Loucy (cell line): ENCODE results near the gene BTBD7.

ENCODE experiments used
- H2AFZ ChIP-seq: fragments of 200-600 bp; sonication (generic); 2 replicates; pipeline ENCODE4 v1.6.0; 2016; ENCODE audit warnings: antibody characterized with exemption, mild to moderate bottlenecking, low read length, moderate library complexity
- H3F3A ChIP-seq: fragments of 200-600 bp; 2 replicates; pipeline ENCODE4 v1.6.0; 2016; ENCODE audit warnings: antibody characterized with exemption, low read depth, mild to moderate bottlenecking
- H3K27me3 ChIP-seq: fragments of 200-600 bp; sonication (generic); 2 replicates; pipeline ENCODE4 v1.6.1; 2014; ENCODE audit warnings: low read length, mild to moderate bottlenecking; ENCODE audit not compliant: insufficient read depth, poor library complexity, severe bottlenecking
- H3K36me3 ChIP-seq: fragments of 200-600 bp; sonication (generic); 2 replicates; pipeline ENCODE4 v1.6.1; 2016; ENCODE audit warnings: low read length; ENCODE audit not compliant: insufficient read depth
- H3K4me1 ChIP-seq: fragments of 200-600 bp; sonication (generic); 2 replicates; pipeline ENCODE4 v1.5.1; 2014; ENCODE audit warnings: low read length, mild to moderate bottlenecking; ENCODE audit not compliant: insufficient read depth, poor library complexity, severe bottlenecking
- H3K4me2 ChIP-seq: fragments of 200-600 bp; sonication (generic); 2 replicates; pipeline ENCODE4 v1.6.0; 2014; ENCODE audit warnings: antibody characterized with exemption, low read length, low read depth, mild to moderate bottlenecking; ENCODE audit not compliant: poor library complexity, severe bottlenecking
- H3K4me3 ChIP-seq: fragments of 200-600 bp; sonication (generic); 2 replicates; pipeline ENCODE4 v1.5.1; 2014; ENCODE audit warnings: low read length, mild to moderate bottlenecking, mixed read lengths; ENCODE audit not compliant: poor library complexity, severe bottlenecking
- H3K79me2 ChIP-seq: fragments of 200-600 bp; sonication (generic); 2 replicates; pipeline ENCODE4 v1.6.1; 2014; ENCODE audit warnings: low read length; ENCODE audit not compliant: insufficient read depth
- H3K9ac ChIP-seq: fragments of 200-600 bp; sonication (generic); 2 replicates; pipeline ENCODE4 v1.6.0; 2014; ENCODE audit warnings: mild to moderate bottlenecking, low read depth, low read length, moderate library complexity; ENCODE audit not compliant: poor library complexity, severe bottlenecking
- H3K9me2 ChIP-seq: fragments of 200-600 bp; sonication (generic); replicated peaks from 2 replicates; pipeline ENCODE4 v1.6.1; 2016; ENCODE audit warnings: low read depth, low read length, mixed read lengths
- H3K9me3 ChIP-seq: fragments of 200-600 bp; sonication (generic); 2 replicates; pipeline ENCODE4 v1.6.1; 2014; ENCODE audit warnings: mild to moderate bottlenecking, antibody characterized with exemption, low read length, low read depth; ENCODE audit not compliant: insufficient read depth
- H4K20me1 ChIP-seq: fragments of 200-600 bp; sonication (generic); 2 replicates; pipeline ENCODE4 v1.6.0; 2014; ENCODE audit warnings: antibody characterized with exemption, low read length, mild to moderate bottlenecking; ENCODE audit not compliant: insufficient read depth, poor library complexity, severe bottlenecking
- EZH2phosphoT487 ChIP-seq: fragments of 200-600 bp; IDR thresholded peaks from 2 replicates; pipeline ENCODE4 v1.6.1; 2018; ENCODE audit warnings: antibody characterized with exemption, mild to moderate bottlenecking, moderate library complexity, borderline replicate concordance
- TF ChIP-seq, protein P1 (sequence below): fragments of 200-600 bp; sonication (generic); conservative IDR thresholded peaks from 2 replicates; pipeline ENCODE4 v1.5.1; 2014; ENCODE audit warnings: mild to moderate bottlenecking, antibody characterized with exemption, low read length

The BTBD7 gene, protein sequence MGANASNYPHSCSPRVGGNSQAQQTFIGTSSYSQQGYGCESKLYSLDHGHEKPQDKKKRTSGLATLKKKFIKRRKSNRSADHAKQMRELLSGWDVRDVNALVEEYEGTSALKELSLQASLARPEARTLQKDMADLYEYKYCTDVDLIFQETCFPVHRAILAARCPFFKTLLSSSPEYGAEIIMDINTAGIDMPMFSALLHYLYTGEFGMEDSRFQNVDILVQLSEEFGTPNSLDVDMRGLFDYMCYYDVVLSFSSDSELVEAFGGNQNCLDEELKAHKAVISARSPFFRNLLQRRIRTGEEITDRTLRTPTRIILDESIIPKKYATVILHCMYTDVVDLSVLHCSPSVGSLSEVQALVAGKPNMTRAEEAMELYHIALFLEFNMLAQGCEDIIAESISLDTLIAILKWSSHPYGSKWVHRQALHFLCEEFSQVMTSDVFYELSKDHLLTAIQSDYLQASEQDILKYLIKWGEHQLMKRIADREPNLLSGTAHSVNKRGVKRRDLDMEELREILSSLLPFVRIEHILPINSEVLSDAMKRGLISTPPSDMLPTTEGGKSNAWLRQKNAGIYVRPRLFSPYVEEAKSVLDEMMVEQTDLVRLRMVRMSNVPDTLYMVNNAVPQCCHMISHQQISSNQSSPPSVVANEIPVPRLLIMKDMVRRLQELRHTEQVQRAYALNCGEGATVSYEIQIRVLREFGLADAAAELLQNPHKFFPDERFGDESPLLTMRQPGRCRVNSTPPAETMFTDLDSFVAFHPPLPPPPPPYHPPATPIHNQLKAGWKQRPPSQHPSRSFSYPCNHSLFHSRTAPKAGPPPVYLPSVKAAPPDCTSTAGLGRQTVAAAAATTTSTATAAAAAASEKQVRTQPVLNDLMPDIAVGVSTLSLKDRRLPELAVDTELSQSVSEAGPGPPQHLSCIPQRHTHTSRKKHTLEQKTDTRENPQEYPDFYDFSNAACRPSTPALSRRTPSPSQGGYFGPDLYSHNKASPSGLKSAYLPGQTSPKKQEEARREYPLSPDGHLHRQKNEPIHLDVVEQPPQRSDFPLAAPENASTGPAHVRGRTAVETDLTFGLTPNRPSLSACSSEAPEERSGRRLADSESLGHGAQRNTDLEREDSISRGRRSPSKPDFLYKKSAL

DNA sequence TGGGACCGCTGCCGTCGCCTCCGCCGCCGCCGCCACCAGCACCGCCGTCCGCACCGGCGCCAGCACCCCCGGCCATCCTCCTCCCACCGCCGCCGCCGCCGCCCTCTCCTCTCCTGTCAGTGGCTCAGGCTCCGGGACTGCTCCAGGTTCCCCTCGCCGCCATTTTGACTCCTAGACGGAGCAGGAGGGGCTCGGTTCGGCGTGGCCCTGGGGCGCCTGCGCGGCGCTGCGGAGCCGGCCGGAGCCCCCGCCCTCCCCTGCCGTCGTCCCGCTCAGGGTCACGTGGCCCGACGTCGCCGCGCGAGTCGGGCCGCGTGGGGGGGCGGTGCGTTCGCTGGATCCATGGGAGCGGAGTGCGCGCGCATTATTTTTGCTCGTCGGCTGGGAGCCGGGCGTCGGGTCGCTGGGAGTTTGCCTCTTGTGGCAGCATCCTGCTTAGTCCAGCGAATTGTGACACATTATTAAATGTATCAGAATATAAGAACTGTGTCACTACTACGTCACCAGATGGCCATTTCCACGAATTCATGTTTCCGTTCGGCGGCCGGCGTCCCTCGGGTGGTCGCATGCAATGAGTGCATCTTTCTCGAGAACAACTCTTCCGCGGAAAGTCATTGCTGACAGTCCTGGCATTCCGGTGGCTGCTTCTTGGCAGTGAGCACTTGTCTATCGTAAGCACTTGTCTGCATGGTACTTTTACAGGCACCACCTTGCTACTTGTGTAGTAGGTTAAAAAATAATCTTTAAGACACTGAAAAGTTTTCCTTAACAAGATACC lies at the start of gene BTBD7:
TSS of gene BTBD7 (minus strand) at position 184 of the 778 bp plus-strand sequence. CDS start 36,985 bp downstream, outside the sequence.
- Histone ChIP-seq H3K4me2 (peak within 1 kb of the TSS; percentile 99), H3K9me2 (no peaks in the 10 kb centered on the region), H3K79me2 (peaks cover 76% of the 10 kb centered on the region), H3K4me1 (peaks cover 50% of the 10 kb centered on the region), H3K9ac (peak within 1 kb of the TSS; percentile 96), H3K27me3 (no peaks in the 10 kb centered on the region), H3K4me3 (peak within 1 kb of the TSS; percentile 93), H4K20me1 (peaks cover 39% of the 10 kb centered on the region), H3K9me3 (no peaks in the 10 kb centered on the region; the same call in 1 of the 2 replicates), H3K36me3 (no peaks in the 10 kb centered on the region), H3F3A (no peaks in the 10 kb centered on the region), H2AFZ (peak within 1 kb of the TSS; percentile 70)
- no peak for TF ChIP-seq EZH2phosphoT487
- TF ChIP-seq, protein P1, sequence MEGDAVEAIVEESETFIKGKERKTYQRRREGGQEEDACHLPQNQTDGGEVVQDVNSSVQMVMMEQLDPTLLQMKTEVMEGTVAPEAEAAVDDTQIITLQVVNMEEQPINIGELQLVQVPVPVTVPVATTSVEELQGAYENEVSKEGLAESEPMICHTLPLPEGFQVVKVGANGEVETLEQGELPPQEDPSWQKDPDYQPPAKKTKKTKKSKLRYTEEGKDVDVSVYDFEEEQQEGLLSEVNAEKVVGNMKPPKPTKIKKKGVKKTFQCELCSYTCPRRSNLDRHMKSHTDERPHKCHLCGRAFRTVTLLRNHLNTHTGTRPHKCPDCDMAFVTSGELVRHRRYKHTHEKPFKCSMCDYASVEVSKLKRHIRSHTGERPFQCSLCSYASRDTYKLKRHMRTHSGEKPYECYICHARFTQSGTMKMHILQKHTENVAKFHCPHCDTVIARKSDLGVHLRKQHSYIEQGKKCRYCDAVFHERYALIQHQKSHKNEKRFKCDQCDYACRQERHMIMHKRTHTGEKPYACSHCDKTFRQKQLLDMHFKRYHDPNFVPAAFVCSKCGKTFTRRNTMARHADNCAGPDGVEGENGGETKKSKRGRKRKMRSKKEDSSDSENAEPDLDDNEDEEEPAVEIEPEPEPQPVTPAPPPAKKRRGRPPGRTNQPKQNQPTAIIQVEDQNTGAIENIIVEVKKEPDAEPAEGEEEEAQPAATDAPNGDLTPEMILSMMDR = peak; percentile 36; the same call in 1 of the 2 replicates

DNA sequence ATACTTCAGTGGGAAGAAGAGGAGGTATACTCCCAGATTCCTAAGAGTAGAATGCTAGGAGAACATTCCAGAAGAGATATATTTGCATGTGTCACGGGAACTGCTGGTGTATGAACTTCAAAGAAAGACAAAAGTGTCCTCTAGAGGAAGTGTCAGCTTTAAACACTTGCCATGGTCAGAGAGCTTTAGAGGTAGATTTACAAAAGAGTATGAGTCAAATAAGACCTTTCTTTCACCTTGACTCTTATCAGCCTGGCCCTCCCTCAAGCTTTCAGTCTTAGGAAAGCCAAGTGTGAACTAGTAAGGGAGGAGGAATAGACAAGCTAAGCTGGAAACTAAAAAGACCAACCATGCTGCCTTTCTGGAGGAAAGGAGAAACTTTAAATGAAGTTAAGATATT lies 48.8 kb upstream of the BTBD7 start:
- H4K20me1 ChIP-seq = no peaks in the 10 kb centered on the region
- H3K4me3 ChIP-seq = no peak overlapping the region
- H3K9ac ChIP-seq = no peak overlapping the region
- TF ChIP-seq, protein P1 = no peak
- no peak for TF ChIP-seq EZH2phosphoT487
- H2AFZ ChIP-seq = no peak overlapping the region
- H3K9me2 ChIP-seq = no peaks in the 10 kb centered on the region
- no peak overlapping the region for H3K4me2 ChIP-seq
- H3K27me3 ChIP-seq = no peaks in the 10 kb centered on the region
- no peaks in the 10 kb centered on the region for H3K36me3 ChIP-seq
- H3K9me3 ChIP-seq = no peaks in the 10 kb centered on the region
- H3K79me2 ChIP-seq = no peaks in the 10 kb centered on the region; the same call in 1 of the 2 replicates
- no peaks in the 10 kb centered on the region for H3K4me1 ChIP-seq
- H3F3A ChIP-seq = no peaks in the 10 kb centered on the region

DNA sequence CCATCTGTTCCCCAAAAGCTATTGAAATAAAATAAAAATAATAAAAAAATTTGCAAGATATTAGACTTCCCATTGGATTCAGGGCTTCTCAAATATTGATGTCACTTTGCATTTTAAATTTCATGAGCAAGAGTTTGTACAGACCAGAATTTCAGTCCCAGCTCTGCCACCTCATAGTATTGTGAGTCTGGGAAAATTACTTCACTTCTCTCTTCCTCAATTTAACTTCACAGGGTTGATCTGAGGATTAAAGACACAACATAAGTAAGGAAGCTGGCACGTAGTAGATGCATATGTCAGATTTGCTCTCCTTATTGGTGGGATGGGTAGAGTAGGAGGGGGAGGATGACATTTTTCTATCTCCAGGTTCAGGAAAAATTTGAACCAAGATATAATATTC lies 47.0 kb upstream of the BTBD7 start:
- Histone ChIP-seq H3K4me3 (no peak overlapping the region), H3K36me3 (no peaks in the 10 kb centered on the region), H3F3A (no peaks in the 10 kb centered on the region), H3K9me2 (no peaks in the 10 kb centered on the region), H3K27me3 (no peaks in the 10 kb centered on the region), H2AFZ (no peak overlapping the region), H3K9ac (no peak overlapping the region), H3K4me1 (no peaks in the 10 kb centered on the region), H4K20me1 (no peaks in the 10 kb centered on the region), H3K9me3 (no peaks in the 10 kb centered on the region), H3K4me2 (no peak overlapping the region), H3K79me2 (no peaks in the 10 kb centered on the region; the same call in 1 of the 2 replicates)
- TF ChIP-seq EZH2phosphoT487 = no peak
- TF ChIP-seq, protein P1 = no peak
